SK-N-SH (cell line): ENCODE measurements around the gene MBNL1.

Experiments used
- CTCF ChIP-seq: fragments of 200-600 bp; sonication (generic); IDR thresholded peaks from 2 replicates; pipeline ENCODE4 v1.6.1; 2017; ENCODE audit warnings: antibody characterized with exemption, mild to moderate bottlenecking, moderate library complexity
- EZH2phosphoT487 ChIP-seq: fragments of 200-600 bp; sonication (generic); IDR thresholded peaks from 2 replicates; pipeline ENCODE4 v1.6.1; 2017; ENCODE audit warnings: low read depth, mixed run types, mild to moderate bottlenecking, antibody characterized with exemption, moderate library complexity, borderline replicate concordance
- GABPA ChIP-seq: IDR thresholded peaks from 2 replicates; pipeline ENCODE4 v1.4.0; 2012; ENCODE audit warnings: low read depth, mild to moderate bottlenecking
- JUND ChIP-seq: IDR thresholded peaks from 2 replicates; pipeline ENCODE4 v1.4.0; 2012
- MXI1 ChIP-seq: IDR thresholded peaks from 2 replicates; pipeline ENCODE4 v1.6.1; 2012; ENCODE audit warnings: mild to moderate bottlenecking, low read depth, low read length, improper control_type of control experiment
- POLR2AphosphoS5 ChIP-seq: IDR thresholded peaks from 2 replicates; pipeline ENCODE4 v1.6.1; 2012; ENCODE audit warnings: low read depth, low read length
- REST ChIP-seq: IDR thresholded peaks from 2 replicates; pipeline ENCODE4 v1.6.1; 2012; ENCODE audit warnings: mild to moderate bottlenecking, low read depth, low read length, moderate library complexity
- RFX5 ChIP-seq: IDR thresholded peaks from 2 replicates; pipeline ENCODE4 v1.6.1; 2012; ENCODE audit warnings: mild to moderate bottlenecking, improper control_type of control experiment, low read length
- RXRA ChIP-seq: IDR thresholded peaks from 2 replicates; pipeline ENCODE4 v1.4.0; 2012; ENCODE audit warnings: low read depth, mild to moderate bottlenecking, borderline replicate concordance
- TCF12 ChIP-seq: IDR thresholded peaks from 2 replicates; pipeline ENCODE4 v1.4.0; 2012
- YY1 ChIP-seq: IDR thresholded peaks from 2 replicates; pipeline ENCODE4 v1.4.0; 2012; ENCODE audit warnings: low read depth, mild to moderate bottlenecking

DNA sequence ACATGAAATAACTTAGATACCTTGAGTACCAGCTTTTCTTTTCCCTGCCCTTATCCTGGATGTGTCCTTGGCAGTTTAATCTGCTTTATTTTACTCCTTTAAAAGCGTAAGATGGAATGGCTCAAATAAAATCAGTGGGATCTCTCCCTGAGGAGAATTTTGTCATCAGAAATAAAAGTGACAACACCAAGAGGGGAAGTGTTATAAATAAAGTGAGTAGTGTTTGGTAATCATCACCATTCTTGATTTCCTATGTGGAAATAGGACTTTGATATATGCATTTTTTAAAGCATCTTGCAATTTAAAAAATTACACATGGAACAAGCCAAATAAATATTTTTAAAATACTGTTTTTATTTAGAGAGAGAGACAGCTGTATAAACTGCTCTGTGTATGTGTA is 76.5 kb downstream of the MBNL1 start:
- no peak for TF ChIP-seq RFX5
- no peak for TF ChIP-seq CTCF
- TF ChIP-seq POLR2AphosphoS5 = no peak
- no peak for TF ChIP-seq EZH2phosphoT487
- TF ChIP-seq RXRA = no peak
- no peak for TF ChIP-seq MXI1
- TF ChIP-seq YY1 = no peak
- no peak for TF ChIP-seq TCF12
- TF ChIP-seq JUND = no peak
- TF ChIP-seq REST = no peak
- no peak for TF ChIP-seq GABPA
